ENCODE measurements around the gene RAD51B. TPM values are rescaled to one million over a fixed set of nuclear protein-coding genes. Genes with fewer than 3 reads are reported as not detected.

Gene RAD51B
- total RNA-seq, 1 experiment from 2014 or later = 20.0 TPM

DNA sequence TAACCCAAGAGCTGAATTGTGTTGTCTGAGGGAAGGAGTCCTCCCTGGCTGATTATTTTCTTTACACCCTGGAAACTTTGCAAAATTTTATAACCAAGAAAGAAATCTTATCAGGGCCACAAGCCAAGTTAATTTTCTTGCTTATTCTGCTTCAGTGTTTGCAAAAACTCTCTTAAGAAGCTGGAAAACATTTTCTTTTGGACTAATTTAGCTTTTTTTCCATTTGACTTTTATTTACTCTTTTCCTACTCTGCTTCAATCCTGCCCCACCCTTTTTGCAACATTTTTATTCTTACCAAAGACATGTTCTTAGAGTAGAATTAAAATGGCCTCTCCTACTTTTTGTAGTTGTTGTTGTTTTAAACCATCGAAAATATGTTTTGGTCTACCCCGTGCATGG is 594.5 kb downstream of the RAD51B start (continued):
- TF ChIP-seq, protein P1, sequence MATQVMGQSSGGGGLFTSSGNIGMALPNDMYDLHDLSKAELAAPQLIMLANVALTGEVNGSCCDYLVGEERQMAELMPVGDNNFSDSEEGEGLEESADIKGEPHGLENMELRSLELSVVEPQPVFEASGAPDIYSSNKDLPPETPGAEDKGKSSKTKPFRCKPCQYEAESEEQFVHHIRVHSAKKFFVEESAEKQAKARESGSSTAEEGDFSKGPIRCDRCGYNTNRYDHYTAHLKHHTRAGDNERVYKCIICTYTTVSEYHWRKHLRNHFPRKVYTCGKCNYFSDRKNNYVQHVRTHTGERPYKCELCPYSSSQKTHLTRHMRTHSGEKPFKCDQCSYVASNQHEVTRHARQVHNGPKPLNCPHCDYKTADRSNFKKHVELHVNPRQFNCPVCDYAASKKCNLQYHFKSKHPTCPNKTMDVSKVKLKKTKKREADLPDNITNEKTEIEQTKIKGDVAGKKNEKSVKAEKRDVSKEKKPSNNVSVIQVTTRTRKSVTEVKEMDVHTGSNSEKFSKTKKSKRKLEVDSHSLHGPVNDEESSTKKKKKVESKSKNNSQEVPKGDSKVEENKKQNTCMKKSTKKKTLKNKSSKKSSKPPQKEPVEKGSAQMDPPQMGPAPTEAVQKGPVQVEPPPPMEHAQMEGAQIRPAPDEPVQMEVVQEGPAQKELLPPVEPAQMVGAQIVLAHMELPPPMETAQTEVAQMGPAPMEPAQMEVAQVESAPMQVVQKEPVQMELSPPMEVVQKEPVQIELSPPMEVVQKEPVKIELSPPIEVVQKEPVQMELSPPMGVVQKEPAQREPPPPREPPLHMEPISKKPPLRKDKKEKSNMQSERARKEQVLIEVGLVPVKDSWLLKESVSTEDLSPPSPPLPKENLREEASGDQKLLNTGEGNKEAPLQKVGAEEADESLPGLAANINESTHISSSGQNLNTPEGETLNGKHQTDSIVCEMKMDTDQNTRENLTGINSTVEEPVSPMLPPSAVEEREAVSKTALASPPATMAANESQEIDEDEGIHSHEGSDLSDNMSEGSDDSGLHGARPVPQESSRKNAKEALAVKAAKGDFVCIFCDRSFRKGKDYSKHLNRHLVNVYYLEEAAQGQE (IDR thresholded peaks at IDR 0.05; ENCODE audit: low read depth) = no peak

DNA sequence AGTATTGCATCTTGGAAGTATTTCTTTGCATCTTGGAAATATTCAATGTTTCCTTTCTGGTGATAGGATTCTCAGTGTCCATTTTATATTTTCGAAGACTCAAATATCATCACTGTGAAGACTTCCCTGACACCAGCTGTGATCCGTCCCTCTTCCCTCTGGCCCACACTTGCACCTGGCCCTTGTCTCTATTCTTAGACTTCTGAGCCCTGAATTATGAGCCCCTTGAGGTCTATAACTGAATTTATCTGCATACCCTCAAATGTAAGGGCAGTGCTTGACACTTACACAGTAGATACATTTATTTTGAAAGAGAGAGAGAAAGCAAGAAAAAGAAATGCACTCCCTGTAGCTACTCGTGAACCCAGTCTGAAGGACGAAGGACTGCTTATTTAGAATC is 596.6 kb downstream of the RAD51B start:
- H3K36me3 ChIP-seq (ENCODE audit: control insufficient read depth in 1 of 2, insufficient read depth in 2 of 2, low read length in 2 of 2) = no peaks in the 10 kb centered on the region
- DNase-seq (ENCODE audit: low read depth, low spot score) (no peak), ATAC-seq (no peak)
- RAD21 ChIA-PET (ENCODE audit: low non-redundant PET in 1 of 2, low total read pairs in 2 of 2, uncharacterized antibody in 2 of 2, unreplicated experiment in 2 of 2) = no interaction called here
- no peak overlapping the region for H2AFZ ChIP-seq (ENCODE audit: low read depth, low read length, poor library complexity, severe bottlenecking)
- no peaks in the 10 kb centered on the region for H3K79me2 ChIP-seq (ENCODE audit: insufficient read depth, low read length)
- no TSS peak for BruUV-seq (replicated peaks)
- CTCF ChIA-PET = no interaction called here
- no peak for TF ChIP-seq SRF (IDR thresholded peaks at IDR 0.05; ENCODE audit: low read depth)
- TF ChIP-seq YY1 (IDR thresholded peaks at IDR 0.05; ENCODE audit: extremely low read depth, insufficient replicate concordance, low read depth, low read length) = no peak
- no peak for TF ChIP-seq ZFX (IDR thresholded peaks at IDR 0.05)
- TF ChIP-seq ELF1 (IDR thresholded peaks at IDR 0.05; ENCODE audit: borderline replicate concordance, low read depth) = no peak
- no peak for TF ChIP-seq EGR1 (IDR thresholded peaks at IDR 0.05; ENCODE audit: low read depth)
- TF ChIP-seq CEBPB (IDR thresholded peaks at IDR 0.05; ENCODE audit: low read depth) = no peak
- no peak for TF ChIP-seq POLR2AphosphoS5 (IDR thresholded peaks at IDR 0.05; ENCODE audit: low read depth, low read length)
- no peak for TF ChIP-seq RAD21 (IDR thresholded peaks at IDR 0.05; ENCODE audit: low read depth)
- TF ChIP-seq EZH2 (IDR thresholded peaks at IDR 0.05) = no peak
- TF ChIP-seq FOSL1 (IDR thresholded peaks at IDR 0.05; ENCODE audit: low read depth) = no peak
- TF ChIP-seq, protein P2, sequence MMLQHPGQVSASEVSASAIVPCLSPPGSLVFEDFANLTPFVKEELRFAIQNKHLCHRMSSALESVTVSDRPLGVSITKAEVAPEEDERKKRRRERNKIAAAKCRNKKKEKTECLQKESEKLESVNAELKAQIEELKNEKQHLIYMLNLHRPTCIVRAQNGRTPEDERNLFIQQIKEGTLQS (IDR thresholded peaks at IDR 0.05) = no peak
- TF ChIP-seq, protein P3, sequence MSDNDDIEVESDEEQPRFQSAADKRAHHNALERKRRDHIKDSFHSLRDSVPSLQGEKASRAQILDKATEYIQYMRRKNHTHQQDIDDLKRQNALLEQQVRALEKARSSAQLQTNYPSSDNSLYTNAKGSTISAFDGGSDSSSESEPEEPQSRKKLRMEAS (IDR thresholded peaks at IDR 0.05) = no peak
- TF ChIP-seq, protein P1 (IDR thresholded peaks at IDR 0.05; ENCODE audit: low read depth) = no peak
- TF ChIP-seq TCF7L2 (IDR thresholded peaks at IDR 0.05; ENCODE audit: borderline replicate concordance, extremely low read depth, insufficient read depth, insufficient read length) = no peak
- H3K27me3 ChIP-seq (ENCODE audit: insufficient read depth, low read length) = no peaks in the 10 kb centered on the region
- no peaks in the 10 kb centered on the region for H4K20me1 ChIP-seq (ENCODE audit: insufficient read depth)
- H3K4me2 ChIP-seq (ENCODE audit: low read length) = no peak overlapping the region
- H3K9me2 ChIP-seq (ENCODE audit: insufficient read depth) = no peaks in the 10 kb centered on the region
- H3K4me1 ChIP-seq (ENCODE audit: control insufficient read depth in 1 of 2, insufficient read depth in 2 of 2, low read length in 2 of 2) = peaks cover 40 to 44% of the 10 kb centered on the region in 2 experiments
- H3K27ac ChIP-seq (ENCODE audit: low read depth, low read length) = no peak overlapping the region
- POLR2A ChIA-PET = interaction anchor here (0.9 kb wide), 1 partner anchor 15 kb away, joined by 3 read pairs; no protein-coding TSS in a partner anchor
- no peaks in the 10 kb centered on the region for H3K9me3 ChIP-seq (ENCODE audit: control insufficient read depth in 1 of 2, insufficient read depth in 1 of 2, low read depth in 1 of 2, low read length in 2 of 2)
- no peak overlapping the region for H3K4me3 ChIP-seq (replicated peaks in 1 of 2; ENCODE audit: low read depth in 1 of 2, low read length in 2 of 2)
- no peak overlapping the region for H3K9ac ChIP-seq (ENCODE audit: low read length)
- intact Hi-C loops (cut with micrococcal nuclease) = no loop called here

Data from HCT116 (cell line).